Measurements from ENCODE around the gene CATSPER1.

Gene CATSPER1

DNA sequence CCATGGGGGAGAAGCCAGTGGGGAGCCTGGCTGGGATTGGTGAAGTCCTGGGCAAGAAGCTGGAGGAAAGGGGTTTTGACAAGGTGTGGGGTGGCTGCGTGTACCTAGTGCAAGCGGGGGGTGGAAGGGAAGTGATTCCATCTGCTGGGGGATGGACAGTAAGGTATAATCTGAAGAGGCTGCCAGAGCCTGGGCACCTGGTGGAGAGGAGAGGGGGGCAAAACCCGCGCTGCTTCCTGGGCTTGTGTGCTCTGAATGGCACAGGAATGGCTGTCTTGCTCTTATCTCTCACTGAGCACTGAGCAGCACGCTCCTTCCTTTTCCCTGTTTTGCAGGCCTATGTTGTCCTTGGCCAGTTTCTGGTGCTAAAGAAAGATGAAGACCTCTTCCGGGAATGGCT, 23.0 kb downstream of the CATSPER1 start:
- Histone ChIP-seq H3K9ac (ENCODE audit: low read depth in 1 of 2, low read length in 2 of 2) (peak overlapping the region; percentile 78 to 99), H3K4me3 (ENCODE audit: low read depth in 1 of 2, low read length in 2 of 2) (peak overlapping the region; percentile 98 to 100)

DNA sequence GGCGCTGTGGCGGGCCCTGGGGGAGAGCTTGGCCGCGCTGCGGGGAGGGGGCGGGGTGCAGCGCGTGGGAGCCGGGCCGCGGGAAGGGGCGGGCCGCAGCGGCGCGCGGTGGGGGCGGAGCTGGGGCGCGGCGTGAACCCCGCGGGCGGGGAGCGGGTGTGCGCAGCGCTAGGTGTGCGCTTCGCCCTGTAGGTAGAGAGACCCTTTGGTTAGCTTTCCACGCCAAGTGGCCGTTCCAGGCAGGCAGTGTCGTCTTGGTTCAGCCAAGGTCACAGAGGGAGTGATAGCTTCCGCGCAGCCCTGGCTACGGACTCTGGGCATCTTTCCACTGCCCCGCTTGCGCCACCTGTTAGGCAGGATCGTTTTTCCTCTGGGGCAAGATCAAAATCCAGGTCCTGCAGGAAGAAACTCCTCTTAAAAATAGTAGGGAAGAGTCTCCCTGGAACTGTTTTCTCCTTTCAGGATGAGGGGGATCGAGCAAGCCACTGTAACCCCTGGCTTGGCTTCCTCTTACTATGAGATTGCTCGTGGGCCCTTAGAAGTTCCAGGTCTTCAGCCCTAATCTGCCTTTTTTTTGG, 23.5 kb downstream of the CATSPER1 start:
- peak overlapping the region; percentile 96 for H3K27ac ChIP-seq (ENCODE audit: low read depth, low read length)
- H3K27me3 ChIP-seq (ENCODE audit: control insufficient read depth in 1 of 2, insufficient read depth in 2 of 2, low read length in 2 of 2): no peaks in the 10 kb centered on the region
- H3K4me3 ChIP-seq (ENCODE audit: low read depth in 1 of 2, low read length in 2 of 2): peak overlapping the region; percentile 98 to 100
- no peaks in the 10 kb centered on the region for H3K9me3 ChIP-seq (ENCODE audit: control insufficient read depth in 1 of 2, low read length in 2 of 2)
- H3K36me3 ChIP-seq (ENCODE audit: control insufficient read depth in 1 of 2, insufficient read depth in 2 of 2, low read length in 2 of 2): peaks cover 26 to 37% of the 10 kb centered on the region in 2 donors
- peak overlapping the region; percentile 90 to 99 for H3K9ac ChIP-seq (ENCODE audit: low read depth in 1 of 2, low read length in 2 of 2)
- peaks cover 10 to 16% of the 10 kb centered on the region in 2 donors for H3K4me1 ChIP-seq (ENCODE audit: control insufficient read depth in 1 of 2, insufficient read depth in 2 of 2, low read length in 2 of 2)

More for the DNA sequence above, 23.0 kb downstream of the CATSPER1 start:
- Histone ChIP-seq H3K36me3 (ENCODE audit: control insufficient read depth in 1 of 2, insufficient read depth in 2 of 2, low read length in 2 of 2) (peaks cover 23 to 32% of the 10 kb centered on the region in 2 donors), H3K27me3 (ENCODE audit: control insufficient read depth in 1 of 2, insufficient read depth in 2 of 2, low read length in 2 of 2) (no peaks in the 10 kb centered on the region), H3K4me1 (ENCODE audit: control insufficient read depth in 1 of 2, insufficient read depth in 2 of 2, low read length in 2 of 2) (peaks cover 10 to 16% of the 10 kb centered on the region in 2 donors), H3K27ac (ENCODE audit: low read depth, low read length) (no peak overlapping the region), H3K9me3 (ENCODE audit: control insufficient read depth in 1 of 2, low read length in 2 of 2) (no peaks in the 10 kb centered on the region)

DNA sequence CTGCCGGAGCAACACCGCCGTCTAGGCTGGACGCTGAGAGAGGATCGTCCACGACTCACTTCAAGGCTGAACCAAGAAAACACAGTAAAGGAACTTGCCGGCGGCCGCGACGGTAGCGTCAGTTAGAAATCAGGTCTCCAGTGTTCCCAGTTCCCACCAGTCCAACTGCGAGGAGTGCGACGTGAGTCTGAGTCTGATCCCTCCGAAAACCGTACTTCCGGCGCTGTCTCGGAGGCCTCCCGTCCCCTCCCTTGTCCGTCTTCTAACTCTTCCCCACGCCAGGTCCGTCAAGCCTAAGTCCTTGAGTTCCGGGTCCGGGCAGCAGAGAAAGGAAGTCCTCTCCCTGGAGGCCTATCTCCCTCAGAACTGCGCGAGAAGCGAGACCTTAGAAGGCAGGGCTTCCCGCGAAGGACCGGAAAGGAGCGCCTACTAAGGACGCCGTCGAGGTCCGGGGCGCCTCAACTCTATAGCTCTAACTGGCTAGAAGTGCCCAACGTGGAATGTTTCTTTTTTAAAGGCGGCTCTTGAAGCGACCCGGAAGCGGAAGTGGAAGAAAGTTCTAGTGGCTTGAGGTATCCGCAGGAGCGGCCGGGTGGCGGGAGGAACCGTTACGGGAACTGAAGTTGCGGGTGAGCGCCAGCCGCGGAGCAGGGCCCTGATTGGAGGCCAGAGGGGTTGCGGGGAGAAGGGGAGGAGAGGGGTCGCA, 24.2 kb downstream of the CATSPER1 start, which contains the start of the genes BANF1 and EIF1AD:
BANF1 (plus strand) TSS at position 562 of the 706 bp plus-strand sequence. CDS start 748 bp downstream, outside the sequence.
EIF1AD (minus strand) TSS at position 216 of the 706 bp plus-strand sequence. CDS start 1,768 bp downstream, outside the sequence.
- Histone ChIP-seq H3K36me3 (ENCODE audit: control insufficient read depth in 1 of 2, insufficient read depth in 2 of 2, low read length in 2 of 2) (peaks cover 32 to 44% of the 10 kb centered on the region in 2 donors), H3K27ac (ENCODE audit: low read depth, low read length) (peak within 1 kb of the TSS; percentile 96), H3K4me1 (ENCODE audit: control insufficient read depth in 1 of 2, insufficient read depth in 2 of 2, low read length in 2 of 2) (peaks cover 10 to 16% of the 10 kb centered on the region in 2 donors), H3K9me3 (ENCODE audit: control insufficient read depth in 1 of 2, low read length in 2 of 2) (no peaks in the 10 kb centered on the region), H3K27me3 (ENCODE audit: control insufficient read depth in 1 of 2, insufficient read depth in 2 of 2, low read length in 2 of 2) (no peaks in the 10 kb centered on the region), H3K9ac (ENCODE audit: low read depth in 1 of 2, low read length in 2 of 2) (peak within 1 kb of the TSS; percentile 90 to 99), H3K4me3 (ENCODE audit: low read depth in 1 of 2, low read length in 2 of 2) (peak within 1 kb of the TSS; percentile 98 to 100)

DNA sequence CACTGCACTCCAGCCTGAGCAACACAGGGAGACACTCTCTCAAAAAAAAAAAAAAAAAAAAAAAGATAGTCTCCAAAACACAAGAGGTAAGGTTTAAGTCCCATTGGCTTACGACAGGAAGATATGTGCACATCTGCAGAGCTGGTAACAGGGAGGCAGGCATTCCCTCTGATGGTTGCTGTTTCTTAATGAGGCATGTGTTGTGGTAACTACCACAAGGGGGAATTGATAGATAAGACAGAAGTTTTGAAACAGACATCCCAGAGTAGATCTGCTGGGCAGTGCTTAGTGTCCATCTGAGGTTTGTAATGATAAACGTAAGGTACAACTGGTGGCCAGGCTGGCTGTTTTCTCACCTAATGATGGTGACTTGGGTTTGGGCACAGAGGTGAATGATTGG, 29.0 kb downstream of the CATSPER1 start:
- H3K4me1 ChIP-seq (ENCODE audit: control insufficient read depth in 1 of 2, insufficient read depth in 2 of 2, low read length in 2 of 2): peaks cover 3 to 6% of the 10 kb centered on the region in 2 donors

DNA sequence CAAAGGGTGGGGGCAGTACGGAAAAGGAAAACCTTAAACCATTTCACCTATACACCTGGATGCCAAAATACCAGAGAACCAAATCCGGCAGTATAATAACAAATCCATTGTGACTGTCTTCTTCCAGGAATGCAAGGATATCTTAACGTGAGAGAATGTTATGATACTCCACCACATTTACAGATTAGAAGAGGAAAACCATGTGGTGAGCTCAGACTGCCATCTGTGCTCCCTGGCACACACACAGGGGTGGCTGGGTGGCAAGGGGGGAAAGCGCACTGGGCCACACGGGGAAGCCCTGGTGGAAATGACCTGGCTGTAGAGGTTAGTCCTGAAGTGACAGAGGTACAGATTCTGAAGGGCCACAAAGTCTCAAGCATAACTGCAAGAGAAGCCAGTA, 34.2 kb downstream of the CATSPER1 start:
- no peaks in the 10 kb centered on the region for H3K27me3 ChIP-seq (ENCODE audit: control insufficient read depth in 1 of 2, insufficient read depth in 2 of 2, low read length in 2 of 2)
- no peak overlapping the region for H3K4me3 ChIP-seq (ENCODE audit: low read depth in 1 of 2, low read length in 2 of 2)
- no peaks in the 10 kb centered on the region for H3K4me1 ChIP-seq (ENCODE audit: control insufficient read depth in 1 of 2, insufficient read depth in 2 of 2, low read length in 2 of 2)
- H3K36me3 ChIP-seq (ENCODE audit: control insufficient read depth in 1 of 2, insufficient read depth in 2 of 2, low read length in 2 of 2): peaks cover 0 to 2% of the 10 kb centered on the region in 2 donors
- H3K9me3 ChIP-seq (ENCODE audit: control insufficient read depth in 1 of 2, low read length in 2 of 2): no peaks in the 10 kb centered on the region
- H3K27ac ChIP-seq (ENCODE audit: low read depth, low read length): no peak overlapping the region
- no peak overlapping the region for H3K9ac ChIP-seq (ENCODE audit: low read depth in 1 of 2, low read length in 2 of 2)

More for the DNA sequence above, 29.0 kb downstream of the CATSPER1 start:
- H3K4me3 ChIP-seq (ENCODE audit: low read depth in 1 of 2, low read length in 2 of 2): no peak overlapping the region
- peaks cover 23 to 35% of the 10 kb centered on the region in 2 donors for H3K36me3 ChIP-seq (ENCODE audit: control insufficient read depth in 1 of 2, insufficient read depth in 2 of 2, low read length in 2 of 2)
- H3K9me3 ChIP-seq (ENCODE audit: control insufficient read depth in 1 of 2, low read length in 2 of 2): no peaks in the 10 kb centered on the region
- no peak overlapping the region for H3K9ac ChIP-seq (ENCODE audit: low read depth in 1 of 2, low read length in 2 of 2)
- no peaks in the 10 kb centered on the region for H3K27me3 ChIP-seq (ENCODE audit: control insufficient read depth in 1 of 2, insufficient read depth in 2 of 2, low read length in 2 of 2)
- no peak overlapping the region for H3K27ac ChIP-seq (ENCODE audit: low read depth, low read length)

DNA sequence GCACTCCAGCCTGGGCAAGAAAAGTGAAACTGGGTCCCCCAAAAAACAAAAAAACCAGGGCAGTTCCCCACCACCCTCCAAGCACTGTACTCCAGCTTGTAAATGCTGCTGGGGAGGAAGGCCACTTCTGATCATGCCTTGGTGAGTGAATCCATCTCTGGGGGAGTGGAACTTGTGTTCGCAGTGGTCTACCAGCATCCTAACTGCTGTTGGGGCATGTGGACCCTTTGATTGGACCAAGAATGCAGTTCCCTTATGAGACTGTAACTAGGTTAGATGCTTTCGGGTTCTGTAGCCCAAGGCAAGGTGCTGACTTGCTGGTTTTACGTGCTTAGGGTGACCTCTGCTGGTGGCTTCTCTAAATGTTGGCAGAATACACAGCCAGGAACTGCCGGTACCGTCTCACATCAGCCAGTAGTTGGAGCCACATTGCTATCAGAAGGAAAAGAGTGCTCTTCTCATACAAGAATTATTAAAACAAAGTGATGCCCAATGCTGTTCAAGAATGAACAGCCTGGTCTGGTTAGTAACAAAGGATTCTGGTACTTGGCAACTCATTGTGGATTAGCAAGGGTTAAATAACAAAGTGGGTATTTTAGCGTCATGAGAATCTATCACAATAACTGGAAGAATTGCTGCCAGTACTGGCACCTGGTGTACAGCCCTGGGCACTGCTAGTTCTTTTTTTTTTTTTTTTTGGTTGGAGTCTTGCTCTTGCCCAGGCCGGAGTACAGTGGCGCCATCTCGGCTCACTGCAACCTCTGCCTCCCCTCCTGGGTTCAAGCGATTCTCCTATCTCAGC, 37.3 kb downstream of the CATSPER1 start:
- H3K36me3 ChIP-seq (ENCODE audit: control insufficient read depth in 1 of 2, insufficient read depth in 2 of 2, low read length in 2 of 2): no peaks in the 10 kb centered on the region
- H3K27me3 ChIP-seq (ENCODE audit: control insufficient read depth in 1 of 2, insufficient read depth in 2 of 2, low read length in 2 of 2): no peaks in the 10 kb centered on the region
- no peak overlapping the region for H3K9ac ChIP-seq (ENCODE audit: low read depth in 1 of 2, low read length in 2 of 2)
- H3K27ac ChIP-seq (ENCODE audit: low read depth, low read length): no peak overlapping the region
- no peaks in the 10 kb centered on the region for H3K4me1 ChIP-seq (ENCODE audit: control insufficient read depth in 1 of 2, insufficient read depth in 2 of 2, low read length in 2 of 2)
- no peaks in the 10 kb centered on the region for H3K9me3 ChIP-seq (ENCODE audit: control insufficient read depth in 1 of 2, low read length in 2 of 2)
- no peak overlapping the region for H3K4me3 ChIP-seq (ENCODE audit: low read depth in 1 of 2, low read length in 2 of 2)

DNA sequence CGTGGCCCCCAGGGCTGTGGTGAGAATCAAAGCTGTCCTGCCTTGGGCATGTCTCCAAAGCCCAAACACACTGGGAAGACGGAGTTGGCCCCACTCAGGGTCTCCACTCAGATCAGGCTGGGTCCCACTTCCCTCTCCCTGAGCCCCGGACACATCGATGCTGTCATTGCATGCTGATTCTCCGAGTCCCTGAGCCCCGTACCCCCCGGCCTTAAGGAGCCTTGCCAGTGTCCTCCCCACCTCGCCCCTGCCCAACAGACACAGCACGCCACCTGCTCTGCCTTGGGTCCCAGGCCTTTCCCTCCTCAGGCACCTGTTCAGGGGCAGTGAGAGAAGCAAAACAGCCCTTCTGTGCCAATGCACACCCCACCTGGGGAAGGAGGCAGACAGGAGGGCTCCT, 38.9 kb downstream of the CATSPER1 start:
- no peaks in the 10 kb centered on the region for H3K9me3 ChIP-seq (ENCODE audit: control insufficient read depth in 1 of 2, low read length in 2 of 2)
- H3K4me1 ChIP-seq (ENCODE audit: control insufficient read depth in 1 of 2, insufficient read depth in 2 of 2, low read length in 2 of 2): no peaks in the 10 kb centered on the region
- H3K27ac ChIP-seq (ENCODE audit: low read depth, low read length): no peak overlapping the region
- no peak overlapping the region for H3K4me3 ChIP-seq (ENCODE audit: low read depth in 1 of 2, low read length in 2 of 2)
- no peaks in the 10 kb centered on the region for H3K27me3 ChIP-seq (ENCODE audit: control insufficient read depth in 1 of 2, insufficient read depth in 2 of 2, low read length in 2 of 2)
- H3K36me3 ChIP-seq (ENCODE audit: control insufficient read depth in 1 of 2, insufficient read depth in 2 of 2, low read length in 2 of 2): no peaks in the 10 kb centered on the region
- no peak overlapping the region for H3K9ac ChIP-seq (ENCODE audit: low read depth in 1 of 2, low read length in 2 of 2)

DNA sequence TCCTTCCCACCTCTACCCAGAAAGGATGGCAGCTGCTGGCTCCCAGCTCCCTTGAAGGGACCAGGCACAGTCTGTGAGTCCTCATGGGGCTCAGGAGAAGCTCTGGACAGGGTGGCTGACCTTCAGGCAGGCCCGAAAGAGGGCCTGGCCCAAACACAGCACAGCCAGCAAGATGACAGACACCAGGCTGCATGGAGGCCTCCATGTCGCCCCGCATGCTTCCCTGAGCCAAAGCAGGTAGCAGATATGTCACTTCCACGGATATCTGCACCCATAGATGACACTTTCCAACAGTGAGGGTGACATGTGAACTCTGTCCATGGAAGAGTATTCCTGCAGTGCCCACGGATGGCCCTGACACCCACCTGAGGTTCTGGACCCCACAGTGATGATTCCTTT, 42.7 kb downstream of the CATSPER1 start:
- H3K9me3 ChIP-seq (ENCODE audit: control insufficient read depth in 1 of 2, low read length in 2 of 2): no peaks in the 10 kb centered on the region
- H3K36me3 ChIP-seq (ENCODE audit: control insufficient read depth in 1 of 2, insufficient read depth in 2 of 2, low read length in 2 of 2): peaks cover 0 to 13% of the 10 kb centered on the region in 2 donors
- H3K27ac ChIP-seq (ENCODE audit: low read depth, low read length): no peak overlapping the region
- H3K9ac ChIP-seq (ENCODE audit: low read depth in 1 of 2, low read length in 2 of 2): no peak overlapping the region
- no peaks in the 10 kb centered on the region for H3K27me3 ChIP-seq (ENCODE audit: control insufficient read depth in 1 of 2, insufficient read depth in 2 of 2, low read length in 2 of 2)
- H3K4me3 ChIP-seq (ENCODE audit: low read depth in 1 of 2, low read length in 2 of 2): no peak overlapping the region
- H3K4me1 ChIP-seq (ENCODE audit: control insufficient read depth in 1 of 2, insufficient read depth in 2 of 2, low read length in 2 of 2): no peaks in the 10 kb centered on the region

DNA sequence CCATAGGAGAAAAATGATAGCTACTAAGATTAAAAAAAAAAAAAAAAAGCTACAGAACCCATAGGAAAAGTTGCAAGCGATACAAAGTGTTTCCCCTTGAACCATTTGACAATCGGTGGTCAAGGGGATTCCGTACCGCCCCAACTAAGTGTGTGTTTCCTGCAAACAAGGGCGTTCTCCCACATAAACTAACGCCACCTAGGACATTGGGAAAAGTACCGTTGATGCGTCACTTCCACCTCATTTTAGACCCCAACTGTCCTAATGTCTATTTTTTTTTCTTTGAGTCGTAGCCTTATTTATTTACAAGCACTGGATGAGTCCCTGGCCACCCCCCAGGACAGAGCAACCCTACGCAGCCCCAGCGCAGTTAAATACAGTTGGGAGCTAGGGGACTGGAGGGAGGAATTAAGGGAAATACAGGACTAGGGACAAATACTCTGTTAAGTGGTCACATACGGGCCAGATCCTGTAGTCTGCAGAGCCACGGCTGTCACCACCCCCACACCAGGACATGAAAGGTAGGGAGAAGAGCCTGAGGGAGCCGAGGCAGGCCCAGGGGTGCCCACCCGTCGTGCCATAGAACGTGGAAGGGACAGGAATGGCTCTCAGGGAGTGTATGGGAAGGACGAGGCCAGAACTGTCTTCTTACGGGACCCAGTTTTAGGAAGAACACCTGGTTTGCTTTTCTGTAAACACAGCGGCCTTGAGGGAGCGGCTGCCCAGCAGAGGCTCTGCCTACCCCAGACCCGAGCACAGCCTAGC, 43.3 kb downstream of the CATSPER1 start:
- H3K4me3 ChIP-seq (ENCODE audit: low read depth in 1 of 2, low read length in 2 of 2): no peak overlapping the region
- no peak overlapping the region for H3K27ac ChIP-seq (ENCODE audit: low read depth, low read length)
- no peak overlapping the region for H3K9ac ChIP-seq (ENCODE audit: low read depth in 1 of 2, low read length in 2 of 2)
- H3K27me3 ChIP-seq (ENCODE audit: control insufficient read depth in 1 of 2, insufficient read depth in 2 of 2, low read length in 2 of 2): no peaks in the 10 kb centered on the region
- H3K4me1 ChIP-seq (ENCODE audit: control insufficient read depth in 1 of 2, insufficient read depth in 2 of 2, low read length in 2 of 2): no peaks in the 10 kb centered on the region
- peaks cover 0 to 19% of the 10 kb centered on the region in 2 donors for H3K36me3 ChIP-seq (ENCODE audit: control insufficient read depth in 1 of 2, insufficient read depth in 2 of 2, low read length in 2 of 2)
- H3K9me3 ChIP-seq (ENCODE audit: control insufficient read depth in 1 of 2, low read length in 2 of 2): no peaks in the 10 kb centered on the region

Measured in duodenal mucosa (tissue), 2 donors.